Activated CD8-positive, alpha-beta memory T cell treated with anti-CD3 and anti-CD28 coated beads, Interleukin-2, amount 10 ng/mL, durations not matched to agents 7 days and 5 days (primary cell): ENCODE measurements around the gene ZBTB46. TPM values are rescaled to one million over a fixed set of nuclear protein-coding genes. Genes with fewer than 3 reads are reported as not detected.
"Not testable (repeated sequence)": the region's sequence is repeated elsewhere in the genome, so short reads cannot be mapped to it uniquely, and the experiment has no call there.

Experiments
- ATAC-seq: fragments of 150-1000 bp; cut with Tn5 transposase; one replicate; pipeline ENCODE4 v1.10.0; 2021; ENCODE audit warnings: moderate library complexity
- CTCF ChIA-PET: fragments of 350-600 bp; sonication (Branson Sonifier 250); formaldehyde crosslinking; loops from one replicate; lab custom pipeline; 2021; ENCODE audit warnings: antibody characterized with exemption; lab: Charles Lee
- DNase-seq: peaks from one replicate; pipeline ENCODE4 v3.0.0-alpha.2; 2020
- H3K27ac Mint-ChIP-seq: one replicate; pipeline ENCODE4 v1.8.0; 2021; ENCODE audit warnings: mild to moderate bottlenecking, mixed read lengths
- H3K27me3 Mint-ChIP-seq: one replicate; pipeline ENCODE4 v1.8.0; 2021; ENCODE audit warnings: mixed read lengths
- H3K36me3 Mint-ChIP-seq: one replicate; pipeline ENCODE4 v1.8.0; 2021; ENCODE audit warnings: mild to moderate bottlenecking, mixed read lengths
- H3K4me1 Mint-ChIP-seq: one replicate; pipeline ENCODE4 v1.8.0; 2021; ENCODE audit warnings: mixed read lengths
- H3K4me3 Mint-ChIP-seq: one replicate; pipeline ENCODE4 v1.8.0; 2021; ENCODE audit warnings: mild to moderate bottlenecking, moderate library complexity, mixed read lengths
- H3K9me3 Mint-ChIP-seq: one replicate; pipeline ENCODE4 v1.8.0; 2022; ENCODE audit warnings: low read depth, mixed read lengths
- total RNA-seq, 2 experiments: library from RNA; stranded (reverse); gene quantifications; one replicate each; pipeline ENCODE4 v1.2.3, GENCODE V29; 2021

Gene ZBTB46
- total RNA-seq = under 1 TPM; 0.15 to 0.84 TPM

- CTCF ChIA-PET = no interaction called here
- H3K27me3 Mint-ChIP-seq = peaks cover 47% of the 10 kb centered on the region
- DNase-seq (no peak), ATAC-seq (peak; percentile 79)
- no peaks in the 10 kb centered on the region for H3K9me3 Mint-ChIP-seq
- peak within 1 kb of the TSS; percentile 57 for H3K4me3 Mint-ChIP-seq
- H3K27ac Mint-ChIP-seq = no peak within 1 kb of the TSS
- peaks cover 9% of the 10 kb centered on the region for H3K4me1 Mint-ChIP-seq
- no peaks in the 10 kb centered on the region for H3K36me3 Mint-ChIP-seq
These were observed at the start of gene ZBTB46 for GRCh38 chr20:63830841-63831588. ZBTB46 (minus strand) TSS chr20:63831264; CDS start chr20:63790757, 40,507 bp downstream.

GRCh38 chr20:63878899-63879663, 48.0 kb upstream of the ZBTB46 start:
- H3K27me3 Mint-ChIP-seq = no peaks in the 10 kb centered on the region
- H3K9me3 Mint-ChIP-seq = no peaks in the 10 kb centered on the region
- H3K4me1 Mint-ChIP-seq = peaks cover 2% of the 10 kb centered on the region
- DNase-seq = no peak
- H3K27ac Mint-ChIP-seq = no peak overlapping the region
- ATAC-seq = no peak
- CTCF ChIA-PET = interaction anchor here (1.1 kb wide), 1 partner anchor 341 kb away, joined by 3 read pairs; the partner anchor contains the start of gene PTK6
- H3K36me3 Mint-ChIP-seq = peaks cover 22% of the 10 kb centered on the region
- H3K4me3 Mint-ChIP-seq = no peak overlapping the region

GRCh38 chr20:63877755-63878470, 46.8 kb upstream of the ZBTB46 start:
- Mint-ChIP-seq H3K9me3 (no peaks in the 10 kb centered on the region), H3K36me3 (peaks cover 26% of the 10 kb centered on the region), H3K4me1 (peaks cover 10% of the 10 kb centered on the region), H3K4me3 (no peak overlapping the region), H3K27me3 (no peaks in the 10 kb centered on the region), H3K27ac (no peak overlapping the region)
- DNase-seq (no peak), ATAC-seq (no peak)
- CTCF ChIA-PET = interaction anchor here (1.1 to 1.2 kb wide), 2 partner anchors 13 to 340 kb away, joined by 3 read pairs; partner anchors contain the start of genes PTK6 and TPD52L2

GRCh38 chr20:63876489-63877036, 45.5 kb upstream of the ZBTB46 start:
- Mint-ChIP-seq H3K4me3 (no peak overlapping the region), H3K27me3 (no peaks in the 10 kb centered on the region), H3K36me3 (peaks cover 27% of the 10 kb centered on the region), H3K9me3 (no peaks in the 10 kb centered on the region), H3K4me1 (peaks cover 11% of the 10 kb centered on the region), H3K27ac (no peak overlapping the region)
- ATAC-seq = no peak
- DNase-seq = no peak
- CTCF ChIA-PET = interaction anchor here (1.2 kb wide), 1 partner anchor 12 kb away, joined by 6 read pairs; the partner anchor contains the start of gene TPD52L2

GRCh38 chr20:63874241-63874640, 43.2 kb upstream of the ZBTB46 start:
- not testable (repeated sequence) for H3K9me3 Mint-ChIP-seq, H3K27ac Mint-ChIP-seq, DNase-seq, ATAC-seq, H3K27me3 Mint-ChIP-seq, H3K4me3 Mint-ChIP-seq
- CTCF ChIA-PET = interaction anchor here (1.7 kb wide), 1 partner anchor 336 kb away, joined by 6 read pairs; the partner anchor contains the start of gene PTK6
- Mint-ChIP-seq H3K4me1 (peaks cover 11% of the 10 kb centered on the region), H3K36me3 (peaks cover 31% of the 10 kb centered on the region)

GRCh38 chr20:63873477-63873971, 42.5 kb upstream of the ZBTB46 start:
- Mint-ChIP-seq H3K4me3 (no peak overlapping the region), H3K9me3 (no peaks in the 10 kb centered on the region), H3K27ac (peak overlapping the region; percentile 66), H3K4me1 (peaks cover 11% of the 10 kb centered on the region), H3K36me3 (peaks cover 34% of the 10 kb centered on the region), H3K27me3 (no peaks in the 10 kb centered on the region)
- ATAC-seq = peak; percentile 78
- CTCF ChIA-PET = interaction anchor here (1.7 kb wide), 1 partner anchor 336 kb away, joined by 6 read pairs; the partner anchor contains the start of gene PTK6
- peak; percentile 53 for DNase-seq

GRCh38 chr20:63868264-63868663, 37.2 kb upstream of the ZBTB46 start:
- H3K4me1 Mint-ChIP-seq = peaks cover 24% of the 10 kb centered on the region
- H3K27me3 Mint-ChIP-seq = no peaks in the 10 kb centered on the region
- CTCF ChIA-PET = no interaction called here
- H3K9me3 Mint-ChIP-seq = no peaks in the 10 kb centered on the region
- ATAC-seq (no peak), DNase-seq (no peak)
- H3K27ac Mint-ChIP-seq = no peak overlapping the region
- no peak overlapping the region for H3K4me3 Mint-ChIP-seq
- H3K36me3 Mint-ChIP-seq = peaks cover 15% of the 10 kb centered on the region

- not testable (repeated sequence) for H3K27ac Mint-ChIP-seq, H3K9me3 Mint-ChIP-seq, H3K4me3 Mint-ChIP-seq, H3K27me3 Mint-ChIP-seq, DNase-seq, ATAC-seq
- CTCF ChIA-PET = interaction anchor here (0.6 kb wide), 1 partner anchor 371 kb away, joined by 5 read pairs; no protein-coding TSS in a partner anchor
- Mint-ChIP-seq H3K4me1 (peaks cover 24% of the 10 kb centered on the region), H3K36me3 (peaks cover 15% of the 10 kb centered on the region)
These were observed 36.0 kb upstream of the ZBTB46 start for GRCh38 chr20:63867042-63867441.

GRCh38 chr20:63864978-63865640, 34.0 kb upstream of the ZBTB46 start, which contains the start of gene TPD52L2:
TPD52L2 (plus strand) TSS chr20:63865270; CDS start chr20:63865366, 96 bp downstream.
- H3K9me3 Mint-ChIP-seq = no peaks in the 10 kb centered on the region
- H3K4me1 Mint-ChIP-seq = peaks cover 24% of the 10 kb centered on the region
- H3K36me3 Mint-ChIP-seq = peaks cover 12% of the 10 kb centered on the region
- peak within 1 kb of the TSS; percentile 82 for H3K4me3 Mint-ChIP-seq
- H3K27me3 Mint-ChIP-seq = no peaks in the 10 kb centered on the region
- H3K27ac Mint-ChIP-seq = peak within 1 kb of the TSS; percentile 84
- DNase-seq (peak; percentile 99), ATAC-seq (peak; percentile 91)
- CTCF ChIA-PET = interaction anchor here (0.8 to 3.2 kb wide), 33 partner anchors 10 to 368 kb away, joined by 3 to 31 read pairs (median 4); partner anchors contain the start of genes ARFRP1, DNAJC5, FNDC11 and LIME1

GRCh38 chr20:63864545-63864977, 33.5 kb upstream of the ZBTB46 start:
- Mint-ChIP-seq H3K4me3 (peak overlapping the region; percentile 82), H3K9me3 (no peaks in the 10 kb centered on the region), H3K36me3 (peaks cover 11% of the 10 kb centered on the region), H3K4me1 (peaks cover 26% of the 10 kb centered on the region), H3K27me3 (no peaks in the 10 kb centered on the region), H3K27ac (peak overlapping the region; percentile 84)
- DNase-seq (no peak), ATAC-seq (peak; percentile 4)
- CTCF ChIA-PET = interaction anchor here (0.7 to 3.2 kb wide), 35 partner anchors 9 to 371 kb away, joined by 3 to 31 read pairs (median 4); partner anchors contain the start of genes ARFRP1, DNAJC5, FNDC11 and LIME1

GRCh38 chr20:63863798-63864544, 32.9 kb upstream of the ZBTB46 start:
- H3K27me3 Mint-ChIP-seq = no peaks in the 10 kb centered on the region
- H3K36me3 Mint-ChIP-seq = peaks cover 6% of the 10 kb centered on the region
- H3K4me3 Mint-ChIP-seq = peak overlapping the region; percentile 82
- CTCF ChIA-PET = interaction anchor here (0.6 to 3.2 kb wide), 34 partner anchors 12 to 370 kb away, joined by 3 to 31 read pairs (median 4); partner anchors contain the start of genes ARFRP1, FNDC11, LIME1 and PPDPF
- H3K4me1 Mint-ChIP-seq = peaks cover 31% of the 10 kb centered on the region
- no peaks in the 10 kb centered on the region for H3K9me3 Mint-ChIP-seq
- H3K27ac Mint-ChIP-seq = peak overlapping the region; percentile 84
- peak; percentile 72 for ATAC-seq
- DNase-seq = peak; percentile 90
